H1 (cell line): ENCODE data around the gene CAMTA1. TPM values are rescaled to one million over a fixed set of nuclear protein-coding genes. Genes with fewer than 3 reads are reported as not detected.

Experiments
- CTCF ChIA-PET: fragments of 300-600 bp; sonication (Branson Sonifier 250); formaldehyde crosslinking; loops from one replicate; lab custom pipeline; 2021; ENCODE audit not compliant: partially characterized antibody; lab: Charles Lee
- POLR2A ChIA-PET: fragments of 300-600 bp; sonication (Branson Sonifier 250); formaldehyde crosslinking; loops from one replicate; lab custom pipeline; 2021; ENCODE audit warnings: inconsistent platforms; ENCODE audit not compliant: partially characterized antibody; lab: Charles Lee
- DNase-seq, 2 experiments: peaks; one replicate each; pipeline versions ENCODE4 v3.0.0 to v3.0.0-alpha.2; 2010 to 2022; ENCODE audit warnings: low spot score in 2 of 2, low read depth in 1 of 2, mixed read lengths in 1 of 2
- FAIRE-seq: peaks from 2 replicates; lab custom pipeline; 2011; peaks lifted over from hg19 to GRCh38; lab: Jason Lieb, UNC
- H2AFZ ChIP-seq: 2 replicates; pipeline ENCODE4 v1.8.1; 2012; ENCODE audit warnings: low read length, inconsistent platforms
- H2AK5ac ChIP-seq: 2 replicates; pipeline ENCODE4 v1.6.1; 2013; ENCODE audit warnings: low read depth, low read length
- H2BK120ac ChIP-seq: replicated peaks from 2 replicates; pipeline ENCODE3; 2013; ENCODE audit warnings: low read depth, low read length, inconsistent platforms
- H2BK12ac ChIP-seq: 2 replicates; pipeline ENCODE4 v1.6.1; 2013; ENCODE audit warnings: low read depth, low read length
- H2BK15ac ChIP-seq: 2 replicates; pipeline ENCODE4 v1.6.1; 2013; ENCODE audit warnings: low read length
- H2BK20ac ChIP-seq: 2 replicates; pipeline ENCODE4 v1.6.1; 2013; ENCODE audit warnings: low read length
- H2BK5ac ChIP-seq: 2 replicates; pipeline ENCODE4 v1.6.1; 2013; ENCODE audit warnings: low read depth, low read length
- H3K14ac ChIP-seq: 2 replicates; pipeline ENCODE4 v1.6.1; 2013; ENCODE audit warnings: inconsistent platforms; ENCODE audit not compliant: insufficient read length
- H3K18ac ChIP-seq: 2 replicates; pipeline ENCODE4 v1.6.1; 2013; ENCODE audit warnings: low read length; ENCODE audit errors: extremely low read depth
- H3K23ac ChIP-seq: 2 replicates; pipeline ENCODE4 v1.6.1; 2013; ENCODE audit warnings: inconsistent platforms; ENCODE audit not compliant: insufficient read length
- H3K23me2 ChIP-seq: 2 replicates; pipeline ENCODE4 v1.6.1; 2013; ENCODE audit warnings: low read depth, low read length
- H3K27ac ChIP-seq: 2 replicates; pipeline ENCODE4 v1.6.1; 2011; ENCODE audit warnings: low read depth, low read length, inconsistent platforms
- H3K27me3 ChIP-seq, 4 experiments: replicated peaks in 1 of 4; 1 replicate in 1 of 4; 2 replicates in 3 of 4; pipeline versions ENCODE4 v1.6.1 to v1.8.1; 2011 to 2013; ENCODE audit warnings: low read length in 3 of 4, mild to moderate bottlenecking in 3 of 4, inconsistent platforms in 2 of 4, mixed read lengths in 2 of 4, moderate library complexity in 1 of 4; ENCODE audit not compliant: control insufficient read depth in 3 of 4, insufficient read depth in 3 of 4; ENCODE audit errors: extremely low read depth in 1 of 4
- H3K36me3 ChIP-seq, 4 experiments: 2 replicates each; pipeline versions ENCODE4 v1.6.1 to v1.8.1; 2011 to 2013; ENCODE audit warnings: mild to moderate bottlenecking in 4 of 4, low read length in 3 of 4, moderate library complexity in 2 of 4, control low read depth in 1 of 4, inconsistent platforms in 1 of 4; ENCODE audit not compliant: insufficient read depth in 4 of 4, control insufficient read depth in 2 of 4
- H3K4ac ChIP-seq: replicated peaks from 2 replicates; pipeline ENCODE3; 2013; ENCODE audit warnings: low read length, low read depth, mixed read lengths, inconsistent platforms; ENCODE audit not compliant: insufficient read length
- H3K4me1 ChIP-seq, 4 experiments: replicated peaks in 1 of 4; 1 replicate in 1 of 4; 2 replicates in 3 of 4; pipeline versions ENCODE4 v1.6.1 to v1.8.1; 2011 to 2013; ENCODE audit warnings: low read length in 3 of 4, inconsistent platforms in 2 of 4, mixed read lengths in 1 of 4; ENCODE audit not compliant: insufficient read depth in 4 of 4, control insufficient read depth in 3 of 4
- H3K4me2 ChIP-seq, 2 experiments: 2 replicates each; pipeline versions ENCODE4 v1.6.1 to v1.8.1; 2011 to 2013; ENCODE audit warnings: low read depth in 2 of 2, low read length in 2 of 2, control low read depth in 1 of 2, inconsistent platforms in 1 of 2, mild to moderate bottlenecking in 1 of 2; ENCODE audit not compliant: insufficient read depth in 1 of 2
- H3K4me3 ChIP-seq, 4 experiments: fragments of 200-600, 300-600 bp in 1 of 4; sonication (generic), shearing (Covaris generic), sonication (Bioruptor Twin) in 1 of 4; 2 replicates each; pipeline versions ENCODE4 v1.5.1 to v1.8.1; 2011 to 2016; ENCODE audit warnings: low read length in 4 of 4, low read depth in 3 of 4, control low read depth in 2 of 4, inconsistent platforms in 2 of 4, mild to moderate bottlenecking in 2 of 4, mixed read lengths in 1 of 4, moderate library complexity in 1 of 4; ENCODE audit not compliant: insufficient read depth in 2 of 4; ENCODE audit errors: extremely low read depth in 1 of 4
- H3K56ac ChIP-seq: replicated peaks from 2 replicates; pipeline ENCODE3; 2013; ENCODE audit warnings: low read depth, mild to moderate bottlenecking, mixed read lengths, low read length, inconsistent platforms; ENCODE audit not compliant: insufficient read length
- H3K79me1 ChIP-seq: 2 replicates; pipeline ENCODE4 v1.6.1; 2013; ENCODE audit warnings: low read depth, low read length, control low read depth
- H3K79me2 ChIP-seq, 2 experiments: 2 replicates each; pipeline versions ENCODE4 v1.6.1 to v1.8.1; 2012 to 2013; ENCODE audit warnings: low read length in 2 of 2, mild to moderate bottlenecking in 2 of 2, inconsistent platforms in 1 of 2; ENCODE audit not compliant: insufficient read depth in 2 of 2, control insufficient read depth in 1 of 2
- H3K9ac ChIP-seq, 4 experiments: replicated peaks in 1 of 4; 1 replicate in 1 of 4; 2 replicates in 3 of 4; pipeline versions ENCODE4 v1.6.1 to v1.8.1; 2011 to 2013; ENCODE audit warnings: low read depth in 3 of 4, low read length in 3 of 4, control low read depth in 2 of 4, mild to moderate bottlenecking in 2 of 4, moderate library complexity in 2 of 4, inconsistent platforms in 1 of 4; ENCODE audit errors: extremely low read depth in 1 of 4
- H3K9me3 ChIP-seq, 2 experiments: 2 replicates each; pipeline versions ENCODE4 v1.6.1 to v1.8.1; 2012 to 2013; ENCODE audit warnings: mild to moderate bottlenecking in 2 of 2, moderate library complexity in 2 of 2, control low read depth in 1 of 2, inconsistent platforms in 1 of 2, low read depth in 1 of 2, low read length in 1 of 2, mixed read lengths in 1 of 2; ENCODE audit not compliant: insufficient read depth in 2 of 2
- H4K20me1 ChIP-seq, 2 experiments: replicated peaks in 1 of 2; 2 replicates each; pipeline versions ENCODE3 to v1.8.1; 2011 to 2013; ENCODE audit warnings: inconsistent platforms in 2 of 2, low read length in 2 of 2, mild to moderate bottlenecking in 1 of 2; ENCODE audit not compliant: insufficient read depth in 2 of 2, control insufficient read depth in 1 of 2
- H4K5ac ChIP-seq: 2 replicates; pipeline ENCODE4 v1.6.1; 2013; ENCODE audit warnings: low read length, low read depth, mixed read lengths, inconsistent platforms; ENCODE audit not compliant: insufficient read length
- H4K8ac ChIP-seq: 2 replicates; pipeline ENCODE4 v1.8.0; 2013; ENCODE audit warnings: mild to moderate bottlenecking, moderate library complexity, low read length, inconsistent platforms; ENCODE audit not compliant: insufficient read depth; ENCODE audit errors: extremely low read depth
- H4K91ac ChIP-seq: replicated peaks from 2 replicates; pipeline ENCODE3; 2013; ENCODE audit warnings: low read length, mixed read lengths, inconsistent platforms; ENCODE audit not compliant: insufficient read length
- ASH2L ChIP-seq: fragments of 200-600, 300-600 bp; sonication (generic); IDR thresholded peaks from one replicate; pipeline ENCODE4 v1.7.1; 2017; ENCODE audit warnings: low read length
- CBX5 ChIP-seq: fragments of 300-800, 300-1000 bp; sonication (generic); IDR thresholded peaks from 2 replicates; pipeline ENCODE4 v1.7.1; 2016; ENCODE audit warnings: antibody characterized with exemption, low read length, low read depth
- CTBP2 ChIP-seq: IDR thresholded peaks from 2 replicates; pipeline ENCODE4 v1.7.0; 2011; ENCODE audit warnings: borderline replicate concordance, mild to moderate bottlenecking, moderate library complexity, mixed read lengths, low read length; ENCODE audit not compliant: insufficient read depth, insufficient read length
- E2F6 ChIP-seq: IDR thresholded peaks from 2 replicates; pipeline ENCODE4 v1.6.1; 2012; ENCODE audit warnings: inconsistent platforms
- EP300 ChIP-seq, 2 experiments: IDR thresholded peaks; 1 replicate in 1 of 2; 2 replicates in 1 of 2; pipeline ENCODE4 v1.6.1; 2011 to 2012; ENCODE audit warnings: low read depth in 2 of 2, low read length in 2 of 2, mild to moderate bottlenecking in 2 of 2, borderline replicate concordance in 1 of 2, inconsistent platforms in 1 of 2, moderate library complexity in 1 of 2
- GTF2F1 ChIP-seq: IDR thresholded peaks from 2 replicates; pipeline ENCODE4 v1.6.1; 2012; ENCODE audit warnings: low read depth, low read length, improper control_type of control experiment, borderline replicate concordance
- KDM5A ChIP-seq: fragments of 200-600 bp; IDR thresholded peaks from 2 replicates; pipeline ENCODE4 v1.7.1; 2012; ENCODE audit warnings: mild to moderate bottlenecking, low read length, inconsistent platforms, mixed read lengths
- POLR2AphosphoS5 ChIP-seq: IDR thresholded peaks from 2 replicates; pipeline ENCODE4 v1.6.1; 2011; ENCODE audit warnings: low read depth, low read length
- RFX5 ChIP-seq: IDR thresholded peaks from 2 replicates; pipeline ENCODE4 v1.6.1; 2011; ENCODE audit warnings: low read depth, low read length, improper control_type of control experiment, borderline replicate concordance
- SIN3A ChIP-seq, 2 experiments: IDR thresholded peaks in 1 of 2; conservative IDR thresholded peaks in 1 of 2; 2 replicates each; pipeline ENCODE4 v1.6.1; 2011 to 2012; ENCODE audit warnings: low read length in 2 of 2, improper control_type of control experiment in 1 of 2, low read depth in 1 of 2, mild to moderate bottlenecking in 1 of 2
- SIRT6 ChIP-seq: IDR thresholded peaks from one replicate; pipeline ENCODE4 v1.7.1; 2012; ENCODE audit warnings: low read length, inconsistent platforms
- SIX5 ChIP-seq: IDR thresholded peaks from 2 replicates; pipeline ENCODE4 v1.6.1; 2011; ENCODE audit warnings: mild to moderate bottlenecking, low read depth, low read length
- SP4 ChIP-seq: IDR thresholded peaks from 2 replicates; pipeline ENCODE4 v1.6.1; 2012; ENCODE audit warnings: low read length, inconsistent platforms
- YY1 ChIP-seq: IDR thresholded peaks from 2 replicates; pipeline ENCODE4 v1.6.1; 2011; ENCODE audit warnings: low read depth, mild to moderate bottlenecking, low read length
- WGBS, 2 experiments: shearing (Covaris generic) in 1 of 2; methylation state at CpG; one replicate each; pipeline versions ENCODE4 v1.1.6 to v1.1.7; 2013 to 2015; ENCODE audit warnings: low lambda C conversion rate in 2 of 2, mixed read lengths in 2 of 2, inconsistent platforms in 1 of 2, low coverage in 1 of 2, missing lambda C conversion rate in 1 of 2; ENCODE audit not compliant: insufficient replicate concordance in 2 of 2, insufficient coverage in 1 of 2, insufficient read length in 1 of 2; ENCODE audit errors: extremely low coverage in 1 of 2, missing lambda C conversion rate in 1 of 2; 5-methylcytosine and 5-hydroxymethylcytosine counted together
- polyA plus RNA-seq, 7 experiments: library from polyadenylated mRNA; depleted of rRNA in 3 of 7; stranded (reverse) in 5 of 7; unstranded in 2 of 7; fragments of >200 nt in 5 of 7; fragments of 200-250 nt in 2 of 7; gene quantifications; 1 replicate in 5 of 7; 2 replicates in 1 of 7; 4 replicates in 1 of 7; pipeline versions ENCODE4 v1.2.1 to v1.2.3, GENCODE V29; 2011 to 2013; ENCODE audit warnings: missing spikeins in 2 of 7, mixed read lengths in 2 of 7
- total RNA-seq: library from RNA; stranded (reverse); fragmentation: NEBNext Ultra II Directional; extraction: Animal tissue kit (Norgen Biotek cat#: 25700); gene quantifications from 2 replicates; pipeline ENCODE4 v1.2.1, GENCODE V29; 2021

The CAMTA1 gene
- total and polyA plus RNA-seq, 2 of the 8 experiments (the other 6 are each of a cell fraction or from before 2014, with no cell fraction given), result 65.0 to 119 TPM

- H2BK20ac ChIP-seq, result no peak overlapping the region
- CTCF ChIA-PET, result interaction anchor here (0.6 to 8.4 kb wide), 11 partner anchors 9 to 448 kb away, joined by 3 to 60 read pairs (median 3); no protein-coding TSS in a partner anchor
- TF ChIP-seq E2F6 (no peak), KDM5A (no peak), SIX5 (no peak), SIRT6 (no peak), SIN3A (conservative IDR thresholded peaks at IDR 0.05 in 1 of 2, IDR thresholded peaks at IDR 0.05 in 1 of 2; ENCODE audit: low read depth in 1 of 2, low read length in 2 of 2) (no peak), SP4 (no peak), RFX5 (no peak), POLR2AphosphoS5 (no peak), YY1 (no peak), GTF2F1 (no peak), CBX5 (no peak), CTBP2 (no peak), EP300 (IDR thresholded peaks at IDR 0.05; ENCODE audit: borderline replicate concordance in 1 of 2, low read depth in 2 of 2, low read length in 2 of 2) (no peak), ASH2L (no peak)
Measured at GRCh38 chr1:7652061-7652460, 866.8 kb downstream of the CAMTA1 start.

More at GRCh38 chr1:7652061-7652460, 866.8 kb downstream of the CAMTA1 start:
- H3K36me3 ChIP-seq, result no peaks in the 10 kb centered on the region
- 0 out of 2 replicates have a peak overlapping the region, but pooled peaks have one; percentile 60 for H4K8ac ChIP-seq
- DNase-seq (no peak), FAIRE-seq (no peak)
- no peak overlapping the region for H2BK12ac ChIP-seq
- H3K23me2 ChIP-seq, result peaks cover 13% of the 10 kb centered on the region; the same call in 1 of the 2 replicates
- no peak overlapping the region for H3K4me2 ChIP-seq
- H4K5ac ChIP-seq, result no peak overlapping the region
- no peak overlapping the region for H3K4ac ChIP-seq
- no peak overlapping the region for H2BK120ac ChIP-seq
- no peak overlapping the region for H2AK5ac ChIP-seq
- POLR2A ChIA-PET, result interaction anchor here (0.6 kb wide), 2 partner anchors 29 to 1125 kb away, joined by 3 to 7 read pairs; no protein-coding TSS in a partner anchor
- H3K79me2 ChIP-seq, result no peaks in the 10 kb centered on the region
- H3K79me1 ChIP-seq, result no peaks in the 10 kb centered on the region; the same call in 1 of the 2 replicates
- no peak overlapping the region for H3K14ac ChIP-seq
- H3K9me3 ChIP-seq, result no peaks in the 10 kb centered on the region
- no peak overlapping the region for H3K56ac ChIP-seq
- H2AFZ ChIP-seq, result no peak overlapping the region
- peaks cover 0 to 12% of the 10 kb centered on the region in 2 experiments for H4K20me1 ChIP-seq
- H3K27ac ChIP-seq, result no peak overlapping the region
- H3K9ac ChIP-seq, result no peak overlapping the region
- WGBS, 2 experiments, result 91% methylated on average over 7 of the region's 7 CpGs; no CpG with 5 or more reads in 1 of the 2 experiments
- no peak overlapping the region for H4K91ac ChIP-seq
- no peak overlapping the region for H3K4me3 ChIP-seq
- H3K23ac ChIP-seq, result no peak overlapping the region
- H2BK5ac ChIP-seq, result no peak overlapping the region
- H3K18ac ChIP-seq, result no peak overlapping the region
- no peak overlapping the region for H2BK15ac ChIP-seq
- H3K4me1 ChIP-seq, result peaks cover 0 to 4% (median 0%) of the 10 kb centered on the region in 4 experiments; a peak in 2 of 7 replicates
- H3K27me3 ChIP-seq, result no peaks in the 10 kb centered on the region
